NCI-H146 treated with DMSO at 0.1 percent for 48 hours (cell line): ENCODE data around the gene RAB10.
"Not testable (repeated sequence)": the region's sequence is repeated elsewhere in the genome, so short reads cannot be mapped to it uniquely, and the experiment has no call there.

Experiments
- DNase-seq: peaks from one replicate; lab custom pipeline; 2025; ENCODE audit not compliant: unreplicated experiment; lab: John Stamatoyannopoulos, UW

The RAB10 gene

GRCh38 chr2:26054598-26055348 lies 20.9 kb downstream of the RAB10 start:
- DNase-seq, result no peak

GRCh38 chr2:26058390-26058789 lies 24.5 kb downstream of the RAB10 start:
- DNase-seq, result no peak

GRCh38 chr2:26059542-26059941 lies 25.7 kb downstream of the RAB10 start:
- DNase-seq, result no peak

- no peak for DNase-seq
Observed at GRCh38 chr2:26061539-26061938, 27.7 kb downstream of the RAB10 start.

- no peak for DNase-seq
Observed at GRCh38 chr2:26064846-26065245, 31.0 kb downstream of the RAB10 start.

GRCh38 chr2:26067186-26067974 lies 33.5 kb downstream of the RAB10 start:
- DNase-seq, result no peak

GRCh38 chr2:26067980-26068507 lies 34.2 kb downstream of the RAB10 start:
- no peak for DNase-seq

- DNase-seq, result no peak
Observed at GRCh38 chr2:26068602-26069298, 34.9 kb downstream of the RAB10 start.

- no peak for DNase-seq
Observed at GRCh38 chr2:26070730-26071129, 36.8 kb downstream of the RAB10 start.

GRCh38 chr2:26072925-26073768 lies 39.3 kb downstream of the RAB10 start:
- no peak for DNase-seq

GRCh38 chr2:26073830-26074229 lies 39.9 kb downstream of the RAB10 start:
- no peak for DNase-seq

GRCh38 chr2:26074676-26075075 lies 40.8 kb downstream of the RAB10 start:
- no peak for DNase-seq

GRCh38 chr2:26075173-26075572 lies 41.3 kb downstream of the RAB10 start:
- no peak for DNase-seq

- peak; percentile 26 for DNase-seq
Observed at GRCh38 chr2:26076001-26076587, 42.2 kb downstream of the RAB10 start.

GRCh38 chr2:26077291-26077690 lies 43.4 kb downstream of the RAB10 start:
- no peak for DNase-seq

- DNase-seq, result no peak
Observed at GRCh38 chr2:26078939-26079338, 45.1 kb downstream of the RAB10 start.

GRCh38 chr2:26080356-26080755 lies 46.5 kb downstream of the RAB10 start:
- DNase-seq, result no peak

GRCh38 chr2:26080925-26081324 lies 47.0 kb downstream of the RAB10 start:
- not testable (repeated sequence) for DNase-seq

- DNase-seq, result no peak
Observed at GRCh38 chr2:26081556-26081955, 47.7 kb downstream of the RAB10 start.

- no peak for DNase-seq
Observed at GRCh38 chr2:26086155-26086637, 52.3 kb downstream of the RAB10 start.
